GM12875 (cell line): ENCODE measurements around the gene CNOT3.

ENCODE experiments used
- H3K4me3 ChIP-seq: one replicate; pipeline ENCODE4 v1.5.1; 2011; ENCODE audit warnings: low read depth, low read length, control low read depth
- CTCF ChIP-seq: IDR thresholded peaks from 2 replicates; pipeline ENCODE4 v1.5.1; 2011; ENCODE audit warnings: low read depth, mild to moderate bottlenecking, control low read depth, inconsistent platforms, low read length, moderate library complexity, borderline replicate concordance; ENCODE audit not compliant: insufficient read depth

CNOT3 gene

GRCh38 chr19:54199401-54199800, 61.8 kb downstream of the CNOT3 start:
- TF ChIP-seq CTCF: no peak

GRCh38 chr19:54201172-54201701, 63.7 kb downstream of the CNOT3 start:
- no peak for TF ChIP-seq CTCF
- H3K4me3 ChIP-seq: peak overlapping the region; percentile 86

More at GRCh38 chr19:54199401-54199800, 61.8 kb downstream of the CNOT3 start:
- no peak overlapping the region for H3K4me3 ChIP-seq

GRCh38 chr19:54201980-54202379, 64.4 kb downstream of the CNOT3 start:
- H3K4me3 ChIP-seq: peak overlapping the region; percentile 86
- no peak for TF ChIP-seq CTCF

- H3K4me3 ChIP-seq: peak overlapping the region; percentile 86
- TF ChIP-seq CTCF: no peak
Measured at GRCh38 chr19:54203151-54203611, 65.6 kb downstream of the CNOT3 start.

- TF ChIP-seq CTCF: no peak
- no peak overlapping the region for H3K4me3 ChIP-seq
Measured at GRCh38 chr19:54204767-54205468, 67.4 kb downstream of the CNOT3 start.
